ENCODE results near the gene MED17.

MED17 gene

GRCh38 chr11:93817426-93818348, 33.6 kb downstream of the MED17 start:
- TF ChIP-seq POU6F1 (CRISPR knock-in tag; IDR thresholded peaks at IDR 0.05; ENCODE audit: borderline replicate concordance, low read depth) (no peak), TCF4 (CRISPR knock-in tag; IDR thresholded peaks at IDR 0.05; ENCODE audit: borderline replicate concordance) (no peak), ZNF8 (CRISPR knock-in tag; IDR thresholded peaks at IDR 0.05) (no peak), ZFP30 (CRISPR knock-in tag; IDR thresholded peaks at IDR 0.05) (no peak), ESRRG (CRISPR knock-in tag; IDR thresholded peaks at IDR 0.05) (no peak), ZNF70 (CRISPR knock-in tag; IDR thresholded peaks at IDR 0.05) (no peak), ZNF565 (CRISPR knock-in tag; conservative IDR thresholded peaks at IDR 0.05; ENCODE audit: low read depth) (no peak), PPARA (CRISPR knock-in tag; IDR thresholded peaks at IDR 0.05; ENCODE audit: borderline replicate concordance) (no peak), SNAI2 (CRISPR knock-in tag; IDR thresholded peaks at IDR 0.05) (no peak), PATZ1 (CRISPR knock-in tag; IDR thresholded peaks at IDR 0.05; ENCODE audit: borderline replicate concordance) (no peak), ZFP3 (CRISPR knock-in tag; IDR thresholded peaks at IDR 0.05) (no peak), ZC3H10 (CRISPR knock-in tag; IDR thresholded peaks at IDR 0.05) (no peak), OSR1 (CRISPR knock-in tag; IDR thresholded peaks at IDR 0.05) (no peak), GLIS3 (CRISPR knock-in tag; IDR thresholded peaks at IDR 0.05) (no peak), BACH2 (CRISPR knock-in tag; IDR thresholded peaks at IDR 0.05; ENCODE audit: borderline replicate concordance) (no peak), CSRNP3 (CRISPR knock-in tag; IDR thresholded peaks at IDR 0.05) (no peak), TSHZ2 (CRISPR knock-in tag; IDR thresholded peaks at IDR 0.05) (no peak), CREB5 (CRISPR knock-in tag; IDR thresholded peaks at IDR 0.05; ENCODE audit: low read depth) (no peak), ARNTL (CRISPR knock-in tag; IDR thresholded peaks at IDR 0.05; ENCODE audit: borderline replicate concordance, low read depth) (no peak)
- ATAC-seq: peak; percentile 11; the same call in 1 of the 3 replicates

- no peak for TF ChIP-seq ZC3H10 (CRISPR knock-in tag; IDR thresholded peaks at IDR 0.05)
- TF ChIP-seq CREB5 (CRISPR knock-in tag; IDR thresholded peaks at IDR 0.05; ENCODE audit: low read depth): no peak
- no peak for TF ChIP-seq RARB (CRISPR knock-in tag; IDR thresholded peaks at IDR 0.05)
- no peak for TF ChIP-seq GLIS3 (CRISPR knock-in tag; IDR thresholded peaks at IDR 0.05)
- no peak for TF ChIP-seq POU6F1 (CRISPR knock-in tag; IDR thresholded peaks at IDR 0.05; ENCODE audit: borderline replicate concordance, low read depth)
- no peak for TF ChIP-seq ZFP3 (CRISPR knock-in tag; IDR thresholded peaks at IDR 0.05)
- TF ChIP-seq CSRNP3 (CRISPR knock-in tag; IDR thresholded peaks at IDR 0.05): no peak
- ATAC-seq: no peak
These were observed 36.0 kb downstream of the MED17 start for GRCh38 chr11:93819966-93820695.

Data from SK-N-SH treated with all-trans-retinoic acid at 6 μM for 48 hours (cell line).